Measurements from ENCODE around the gene RND2.

The RND2 gene

DNA sequence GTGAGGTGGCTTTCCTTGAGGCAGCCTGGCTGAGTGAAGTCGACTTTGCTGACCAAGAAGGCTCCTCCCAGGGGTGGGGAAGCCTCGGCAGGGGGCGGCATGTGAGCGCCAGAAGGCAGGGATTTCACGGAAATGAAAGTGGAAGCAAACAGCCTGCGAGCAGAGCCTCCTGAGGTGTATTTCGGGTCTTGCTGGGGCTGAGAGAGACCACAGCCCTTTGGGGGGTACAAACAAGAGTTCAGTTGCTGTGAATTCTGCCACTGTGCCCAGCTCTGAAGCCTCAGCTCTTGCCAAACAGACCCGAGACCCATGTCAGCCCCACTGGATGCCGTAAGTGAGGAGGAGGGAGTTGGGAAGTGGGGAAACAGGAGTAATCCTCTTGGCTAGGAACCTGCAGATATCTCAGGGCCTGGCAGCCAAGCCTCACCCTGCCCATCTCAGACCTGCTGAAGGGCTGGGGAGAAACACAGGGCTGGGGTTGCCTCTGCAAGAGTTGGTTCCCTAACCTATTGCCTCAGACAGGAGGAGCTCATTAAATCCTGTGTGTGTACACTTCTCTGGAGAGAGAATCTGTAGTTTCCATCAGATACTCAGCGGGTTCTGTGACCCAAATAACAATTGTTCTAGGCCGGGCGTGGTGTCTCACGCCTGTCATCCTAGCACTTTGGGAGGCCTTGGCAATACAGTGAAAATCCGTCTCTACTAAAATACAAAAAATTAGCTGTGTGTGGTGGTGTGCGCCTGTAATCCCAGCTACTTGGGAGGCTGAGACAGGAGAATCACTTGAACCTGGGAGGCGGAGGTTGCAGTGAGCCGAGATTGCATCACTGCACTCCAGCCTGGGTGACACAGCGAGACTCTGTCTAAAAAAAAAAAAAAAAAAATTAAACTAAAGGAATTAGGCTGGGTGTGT is 18.1 kb upstream of the RND2 start, which contains the start of gene IFI35:
IFI35 (plus strand) TSS at position 146 of the 913 bp plus-strand sequence; CDS start at position 310, 164 bp downstream.
- Histone ChIP-seq H3K9me3 (ENCODE audit: insufficient read depth, low read depth, low read length) (no peaks in the 10 kb centered on the region), H3K27me3 (ENCODE audit: insufficient read depth, low read length) (no peaks in the 10 kb centered on the region), H3K27ac (ENCODE audit: low read depth, low read length) (peak within 1 kb of the TSS; percentile 57), H3K36me3 (ENCODE audit: insufficient read depth, low read length) (peaks cover 25% of the 10 kb centered on the region), H3K4me1 (ENCODE audit: insufficient read depth, low read length) (no peaks in the 10 kb centered on the region), H3K9ac (ENCODE audit: low read depth, low read length) (peak within 1 kb of the TSS; percentile 54; the same call in 1 of the 2 replicates), H3K4me3 (ENCODE audit: low read length) (peak within 1 kb of the TSS; percentile 53)
- 53% methylated on average over 18 of the region's 18 CpGs for WGBS

DNA sequence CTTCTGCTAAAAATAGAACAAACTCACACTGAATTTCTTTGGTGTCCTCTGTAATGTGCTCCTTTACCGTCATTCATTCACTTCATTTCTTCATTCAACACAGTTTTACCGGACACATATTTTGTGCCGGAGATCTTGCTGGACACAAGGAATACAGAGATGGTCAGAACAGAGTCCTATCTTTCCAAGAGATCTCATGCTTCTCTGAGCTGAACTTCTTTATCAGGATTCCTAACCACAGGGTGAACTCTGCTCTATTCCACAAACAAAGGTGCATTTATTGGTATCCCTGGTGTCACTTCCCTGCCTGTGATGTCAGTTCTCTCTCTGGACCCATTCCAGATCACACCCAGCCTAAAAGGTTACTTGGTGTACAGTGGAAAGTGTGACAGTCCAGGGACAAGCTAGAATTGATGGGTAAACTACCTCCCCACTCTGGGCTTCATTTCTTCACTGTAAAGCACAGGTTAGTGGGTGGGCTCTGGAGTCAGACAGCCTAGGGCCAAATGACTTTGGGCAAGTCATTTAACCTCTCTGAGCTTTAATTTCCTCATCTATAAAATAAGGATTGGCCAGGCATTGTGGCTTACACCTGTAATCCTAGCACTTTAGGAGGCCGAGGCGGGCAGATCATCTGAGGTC is 14.2 kb upstream of the RND2 start:
- Histone ChIP-seq H3K36me3 (ENCODE audit: insufficient read depth, low read length) (peaks cover 14% of the 10 kb centered on the region), H3K9ac (ENCODE audit: low read depth, low read length) (no peak overlapping the region), H3K27me3 (ENCODE audit: insufficient read depth, low read length) (no peaks in the 10 kb centered on the region), H3K27ac (ENCODE audit: low read depth, low read length) (no peak overlapping the region), H3K4me1 (ENCODE audit: insufficient read depth, low read length) (peaks cover 9% of the 10 kb centered on the region; the same call in 1 of the 2 replicates), H3K4me3 (ENCODE audit: low read length) (no peak overlapping the region), H3K9me3 (ENCODE audit: insufficient read depth, low read depth, low read length) (no peaks in the 10 kb centered on the region)
- 96% methylated on average over 5 of the region's 5 CpGs for WGBS

DNA sequence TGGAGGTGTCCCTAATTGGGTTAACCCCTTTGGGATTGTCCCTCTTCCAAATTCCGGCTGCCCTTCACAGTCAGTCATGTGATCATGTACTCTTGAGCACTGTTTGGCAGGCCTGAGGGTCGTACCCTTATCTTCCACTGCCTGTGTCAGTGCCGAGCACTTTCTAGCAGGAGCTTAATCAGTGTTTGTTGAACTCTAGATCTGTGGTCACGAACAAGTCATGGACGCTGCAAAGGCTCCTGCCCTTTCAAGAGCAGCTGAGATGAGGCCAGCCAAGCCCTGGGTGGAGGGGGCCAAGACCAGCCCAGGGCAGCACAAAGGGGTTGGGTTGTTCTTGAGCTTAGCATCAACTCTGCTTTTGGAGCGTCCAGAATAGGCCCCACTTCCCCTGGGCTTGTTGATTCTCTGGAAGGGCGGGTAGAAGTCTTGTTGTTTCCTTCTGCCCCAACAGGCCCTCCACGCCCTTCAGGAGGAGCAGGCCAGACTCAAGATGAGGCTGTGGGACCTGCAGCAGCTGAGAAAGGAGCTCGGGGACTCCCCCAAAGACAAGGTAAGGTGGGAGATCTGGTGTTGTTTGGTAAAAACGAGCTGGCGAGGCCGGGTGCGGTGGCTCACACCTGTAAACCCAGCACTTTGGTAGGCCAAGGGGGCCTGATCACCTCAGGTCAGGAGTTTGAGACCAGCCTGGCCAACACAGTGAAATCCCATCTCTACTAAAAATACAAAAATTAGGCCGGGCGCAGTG is 13.1 kb upstream of the RND2 start:
- no peaks in the 10 kb centered on the region for H3K9me3 ChIP-seq (ENCODE audit: insufficient read depth, low read depth, low read length)
- H3K36me3 ChIP-seq (ENCODE audit: insufficient read depth, low read length), result peaks cover 22% of the 10 kb centered on the region
- no peak overlapping the region for H3K9ac ChIP-seq (ENCODE audit: low read depth, low read length)
- H3K27ac ChIP-seq (ENCODE audit: low read depth, low read length), result no peak overlapping the region
- no peaks in the 10 kb centered on the region for H3K27me3 ChIP-seq (ENCODE audit: insufficient read depth, low read length)
- 90% methylated on average over 15 of the region's 15 CpGs for WGBS
- peaks cover 11% of the 10 kb centered on the region; the same call in 1 of the 2 replicates for H3K4me1 ChIP-seq (ENCODE audit: insufficient read depth, low read length)
- no peak overlapping the region for H3K4me3 ChIP-seq (ENCODE audit: low read length)

DNA sequence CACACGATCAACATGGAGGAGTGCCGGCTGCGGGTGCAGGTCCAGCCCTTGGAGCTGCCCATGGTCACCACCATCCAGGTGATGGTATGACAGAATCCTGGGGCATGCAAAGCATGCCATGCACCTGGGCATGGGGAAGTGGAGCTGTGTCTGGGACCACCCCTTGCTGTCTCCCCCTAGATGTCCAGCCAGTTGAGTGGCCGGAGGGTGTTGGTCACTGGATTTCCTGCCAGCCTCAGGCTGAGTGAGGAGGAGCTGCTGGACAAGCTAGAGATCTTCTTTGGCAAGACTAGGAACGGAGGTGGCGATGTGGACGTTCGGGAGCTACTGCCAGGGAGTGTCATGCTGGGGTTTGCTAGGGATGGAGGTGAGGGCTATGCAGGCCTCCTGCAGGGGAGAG is 11.7 kb upstream of the RND2 start:
- H3K4me1 ChIP-seq (ENCODE audit: insufficient read depth, low read length), result peaks cover 11% of the 10 kb centered on the region; the same call in 1 of the 2 replicates
- no peaks in the 10 kb centered on the region for H3K9me3 ChIP-seq (ENCODE audit: insufficient read depth, low read depth, low read length)
- no peak overlapping the region for H3K27ac ChIP-seq (ENCODE audit: low read depth, low read length)
- H3K4me3 ChIP-seq (ENCODE audit: low read length), result no peak overlapping the region
- H3K36me3 ChIP-seq (ENCODE audit: insufficient read depth, low read length), result peaks cover 31% of the 10 kb centered on the region
- 94% methylated on average over 8 of the region's 8 CpGs for WGBS
- no peak overlapping the region for H3K9ac ChIP-seq (ENCODE audit: low read depth, low read length)
- H3K27me3 ChIP-seq (ENCODE audit: insufficient read depth, low read length), result no peaks in the 10 kb centered on the region

DNA sequence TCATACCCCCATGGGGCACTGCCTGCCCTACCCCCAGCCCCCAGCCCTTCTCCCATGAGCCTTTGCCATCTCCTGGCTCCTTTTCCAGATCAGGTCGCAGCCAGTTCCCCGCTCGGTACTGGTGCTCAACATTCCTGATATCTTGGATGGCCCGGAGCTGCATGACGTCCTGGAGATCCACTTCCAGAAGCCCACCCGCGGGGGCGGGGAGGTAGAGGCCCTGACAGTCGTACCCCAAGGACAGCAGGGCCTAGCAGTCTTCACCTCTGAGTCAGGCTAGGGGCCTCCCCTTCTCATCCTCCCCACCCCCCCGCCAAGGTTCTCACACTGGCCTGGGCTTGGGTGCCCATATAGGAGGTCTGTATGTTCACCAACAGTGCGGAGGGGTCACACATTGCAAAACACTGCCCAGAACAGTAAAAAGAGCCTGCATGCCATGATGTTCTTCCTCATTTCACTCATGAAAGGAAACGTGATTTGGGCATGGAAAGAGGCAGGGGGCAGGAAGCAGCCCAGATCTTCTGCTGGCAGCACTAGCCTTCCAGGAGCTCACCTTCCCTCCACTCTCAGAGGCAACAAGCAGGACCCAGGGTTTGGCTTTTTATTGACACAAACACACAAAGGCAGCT is 10.9 kb upstream of the RND2 start:
- Histone ChIP-seq H3K4me1 (ENCODE audit: insufficient read depth, low read length) (peaks cover 14% of the 10 kb centered on the region; the same call in 1 of the 2 replicates), H3K27me3 (ENCODE audit: insufficient read depth, low read length) (no peaks in the 10 kb centered on the region), H3K4me3 (ENCODE audit: low read length) (no peak overlapping the region), H3K9me3 (ENCODE audit: insufficient read depth, low read depth, low read length) (no peaks in the 10 kb centered on the region), H3K36me3 (ENCODE audit: insufficient read depth, low read length) (peaks cover 40% of the 10 kb centered on the region), H3K9ac (ENCODE audit: low read depth, low read length) (no peak overlapping the region), H3K27ac (ENCODE audit: low read depth, low read length) (no peak overlapping the region; the same call in 1 of the 2 replicates)
- WGBS, result 94% methylated on average over 12 of the region's 12 CpGs

DNA sequence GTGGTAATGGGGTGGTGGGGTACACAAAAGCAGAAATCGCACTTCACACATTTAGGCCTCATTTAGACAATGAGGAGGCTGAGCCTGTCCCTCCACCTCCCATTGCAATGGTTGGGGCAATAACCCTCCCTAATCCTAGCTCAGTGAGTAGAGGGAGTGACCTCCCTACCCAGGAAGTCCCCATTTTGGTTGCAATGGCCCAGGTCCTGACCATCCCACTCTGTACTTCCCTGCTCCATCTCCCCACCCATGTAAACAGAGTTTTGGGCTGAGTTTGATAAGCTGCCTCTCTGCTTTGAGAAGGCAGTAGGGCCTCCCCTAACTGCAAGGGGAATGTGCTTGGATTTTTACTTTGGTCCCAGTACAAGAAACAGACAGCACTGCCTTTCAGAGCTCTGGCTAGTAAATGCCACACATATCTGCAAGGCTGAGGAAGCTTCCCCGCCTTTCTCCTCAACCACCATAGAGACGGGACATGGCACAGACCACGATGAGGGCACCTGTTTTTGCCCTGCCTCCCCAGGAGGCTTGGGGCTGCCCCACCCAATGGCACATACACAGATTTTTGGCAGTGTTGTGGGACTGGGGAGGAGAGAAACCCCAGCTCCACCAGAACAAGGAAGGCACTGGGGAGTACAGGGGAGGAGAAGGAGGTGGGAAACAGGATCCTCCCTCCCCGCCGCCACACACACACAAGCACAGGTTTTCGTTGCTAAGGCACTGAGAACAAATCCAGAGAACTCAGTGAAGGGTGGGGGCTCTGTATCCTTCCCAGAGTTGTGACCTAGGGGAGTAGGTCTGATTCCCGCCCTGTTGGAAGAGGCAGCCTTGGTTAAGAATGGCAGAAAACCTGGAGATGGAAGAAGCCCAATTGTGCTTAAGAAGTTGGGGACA is 10.1 kb upstream of the RND2 start:
- H3K27me3 ChIP-seq (ENCODE audit: insufficient read depth, low read length), result no peaks in the 10 kb centered on the region
- WGBS, result 91% methylated on average over 6 of the region's 8 CpGs
- H3K9me3 ChIP-seq (ENCODE audit: insufficient read depth, low read depth, low read length), result no peaks in the 10 kb centered on the region
- peaks cover 20% of the 10 kb centered on the region; the same call in 1 of the 2 replicates for H3K4me1 ChIP-seq (ENCODE audit: insufficient read depth, low read length)
- H3K36me3 ChIP-seq (ENCODE audit: insufficient read depth, low read length), result peaks cover 46% of the 10 kb centered on the region
- no peak overlapping the region for H3K4me3 ChIP-seq (ENCODE audit: low read length)
- H3K27ac ChIP-seq (ENCODE audit: low read depth, low read length), result peak overlapping the region; percentile 7; the same call in 1 of the 2 replicates
- no peak overlapping the region for H3K9ac ChIP-seq (ENCODE audit: low read depth, low read length)

DNA sequence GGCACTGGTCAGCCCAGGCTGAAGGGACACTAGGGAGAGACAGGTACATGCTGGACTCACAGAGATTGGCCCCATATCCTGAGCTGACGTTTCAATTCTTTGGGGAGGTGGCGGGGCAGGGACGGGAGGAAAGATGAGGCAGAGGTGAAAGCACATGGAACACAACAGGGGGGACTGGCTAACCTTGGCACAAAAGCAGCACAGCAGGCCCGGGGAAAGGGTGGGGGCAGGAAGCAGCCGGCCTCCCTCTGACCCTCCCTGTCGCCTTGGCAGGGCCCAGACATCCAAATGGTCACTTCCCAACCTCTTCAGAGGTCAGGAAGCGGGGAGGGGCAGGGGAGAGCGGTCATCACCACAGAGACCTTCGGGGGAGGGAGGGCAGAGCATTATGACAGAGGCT is 9.5 kb upstream of the RND2 start:
- no peak overlapping the region for H3K27ac ChIP-seq (ENCODE audit: low read depth, low read length)
- 73% methylated on average over 9 of the region's 9 CpGs for WGBS
- H3K9me3 ChIP-seq (ENCODE audit: insufficient read depth, low read depth, low read length), result no peaks in the 10 kb centered on the region
- no peak overlapping the region for H3K4me3 ChIP-seq (ENCODE audit: low read length)
- no peaks in the 10 kb centered on the region for H3K27me3 ChIP-seq (ENCODE audit: insufficient read depth, low read length)
- H3K9ac ChIP-seq (ENCODE audit: low read depth, low read length), result no peak overlapping the region
- peaks cover 26% of the 10 kb centered on the region; the same call in 1 of the 2 replicates for H3K4me1 ChIP-seq (ENCODE audit: insufficient read depth, low read length)
- H3K36me3 ChIP-seq (ENCODE audit: insufficient read depth, low read length), result peaks cover 46% of the 10 kb centered on the region

DNA sequence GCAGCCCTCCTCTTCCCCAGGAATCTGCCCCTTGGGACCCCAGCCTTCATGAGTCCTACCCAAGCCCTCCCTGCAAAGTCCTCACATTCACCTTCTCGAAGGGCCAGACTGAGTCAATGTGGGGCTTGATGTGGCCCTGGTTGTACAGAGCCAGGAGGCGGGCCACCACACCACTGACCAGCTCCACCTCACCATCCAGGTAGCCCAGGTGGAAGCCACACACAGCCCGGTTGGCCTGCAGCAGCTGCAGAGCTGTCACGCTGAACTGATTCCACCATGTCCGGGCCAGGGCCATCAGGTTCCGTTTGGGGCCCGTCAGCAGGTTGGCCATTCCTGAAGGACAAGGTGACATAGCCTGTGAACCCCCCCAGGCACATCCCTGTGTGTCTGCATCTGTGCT is 8.8 kb upstream of the RND2 start:
- Histone ChIP-seq H3K27me3 (ENCODE audit: insufficient read depth, low read length) (no peaks in the 10 kb centered on the region), H3K4me1 (ENCODE audit: insufficient read depth, low read length) (peaks cover 26% of the 10 kb centered on the region; the same call in 1 of the 2 replicates), H3K9me3 (ENCODE audit: insufficient read depth, low read depth, low read length) (no peaks in the 10 kb centered on the region), H3K9ac (ENCODE audit: low read depth, low read length) (no peak overlapping the region), H3K27ac (ENCODE audit: low read depth, low read length) (no peak overlapping the region), H3K36me3 (ENCODE audit: insufficient read depth, low read length) (peaks cover 46% of the 10 kb centered on the region), H3K4me3 (ENCODE audit: low read length) (no peak overlapping the region)
- 96% methylated on average over 7 of the region's 7 CpGs for WGBS

DNA sequence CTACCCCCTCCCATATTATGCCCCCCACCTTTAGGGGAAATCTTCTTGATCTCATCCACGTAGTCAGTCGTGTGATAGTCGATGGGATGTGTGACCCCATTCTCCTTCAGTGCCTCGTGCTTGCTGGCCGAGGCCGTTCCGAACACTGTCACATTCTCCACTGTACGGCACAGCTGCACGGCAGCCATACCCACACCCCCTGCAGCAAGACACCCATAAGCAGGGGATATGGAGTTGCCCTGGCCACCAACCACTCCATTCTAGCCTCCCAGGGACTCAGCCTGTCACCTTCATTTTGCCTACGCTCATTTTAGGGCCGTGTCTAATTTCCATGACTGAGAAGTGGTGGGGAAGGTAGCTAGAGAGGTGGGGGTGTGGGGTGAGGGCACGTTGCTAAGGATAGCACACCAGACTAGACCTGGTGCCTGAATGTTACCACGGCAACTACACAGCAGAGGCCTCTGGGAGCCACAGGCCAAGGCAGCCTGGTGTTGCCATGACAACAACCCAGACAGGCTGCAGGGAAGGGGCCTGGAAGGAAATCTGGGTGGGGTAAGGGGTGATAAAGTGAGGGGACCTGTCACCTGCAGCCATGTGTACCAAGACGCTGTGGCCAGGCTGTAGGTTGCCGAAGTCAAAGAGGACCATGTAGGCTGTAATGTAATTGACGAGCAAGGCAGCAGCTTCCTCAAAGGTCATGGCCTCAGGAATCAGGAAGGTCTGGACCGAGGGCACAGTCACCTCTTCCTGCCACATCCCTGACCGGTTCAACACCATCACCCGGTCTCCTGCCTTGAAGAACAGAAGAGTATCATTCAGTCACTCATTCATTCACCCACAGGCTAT is 6.8 kb upstream of the RND2 start:
- H3K9me3 ChIP-seq (ENCODE audit: insufficient read depth, low read depth, low read length), result no peaks in the 10 kb centered on the region
- peaks cover 26% of the 10 kb centered on the region; the same call in 1 of the 2 replicates for H3K4me1 ChIP-seq (ENCODE audit: insufficient read depth, low read length)
- H3K4me3 ChIP-seq (ENCODE audit: low read length), result no peak overlapping the region
- 92% methylated on average over 19 of the region's 19 CpGs for WGBS
- peaks cover 46% of the 10 kb centered on the region for H3K36me3 ChIP-seq (ENCODE audit: insufficient read depth, low read length)
- H3K27me3 ChIP-seq (ENCODE audit: insufficient read depth, low read length), result no peaks in the 10 kb centered on the region
- no peak overlapping the region for H3K9ac ChIP-seq (ENCODE audit: low read depth, low read length)
- H3K27ac ChIP-seq (ENCODE audit: low read depth, low read length), result no peak overlapping the region

Data from HUES64 (cell line).